Activated gamma-delta T cell (primary cell): ENCODE data around the gene TOMM20.

Experiments
- DNase-seq: peaks from one replicate; lab custom pipeline; 2025; lab: John Stamatoyannopoulos, UW

TOMM20 gene

DNA sequence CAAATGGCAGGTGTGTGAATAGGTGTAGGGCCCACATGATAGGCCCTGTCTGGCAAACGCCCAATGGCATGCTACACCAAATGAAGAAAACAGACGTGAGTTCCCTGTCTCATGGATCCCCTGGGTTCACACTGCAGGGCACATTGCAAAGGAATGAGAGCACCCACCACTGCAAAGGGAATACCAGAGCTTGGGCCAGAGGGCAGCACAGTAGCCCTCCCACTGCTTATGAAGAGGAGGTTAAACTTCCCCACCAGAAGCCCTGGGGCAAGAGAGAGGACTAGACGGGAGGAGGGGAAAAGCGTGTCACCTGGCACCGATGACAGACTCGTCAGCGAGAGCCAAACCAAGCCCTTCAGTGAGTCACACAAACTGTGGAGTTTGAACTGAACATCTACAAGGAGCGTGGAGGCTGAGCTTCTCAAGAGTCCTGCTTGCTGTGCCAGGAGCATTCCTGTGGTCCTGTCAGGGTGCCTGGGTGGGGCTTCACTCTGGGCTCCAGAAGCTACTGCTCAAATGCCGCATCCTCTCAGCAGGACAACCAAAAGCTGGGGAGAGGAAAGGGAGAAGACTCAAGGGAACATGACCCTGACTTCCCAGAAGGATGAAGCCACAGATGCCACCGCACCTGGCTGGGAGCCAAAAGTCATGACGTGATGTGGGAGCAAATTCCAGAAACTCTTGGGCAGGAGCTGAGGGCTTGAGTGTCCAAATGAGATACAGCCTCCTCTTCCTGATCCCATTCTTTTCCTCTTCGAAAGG, 61.1 kb downstream of the TOMM20 start:
- no peak for DNase-seq

DNA sequence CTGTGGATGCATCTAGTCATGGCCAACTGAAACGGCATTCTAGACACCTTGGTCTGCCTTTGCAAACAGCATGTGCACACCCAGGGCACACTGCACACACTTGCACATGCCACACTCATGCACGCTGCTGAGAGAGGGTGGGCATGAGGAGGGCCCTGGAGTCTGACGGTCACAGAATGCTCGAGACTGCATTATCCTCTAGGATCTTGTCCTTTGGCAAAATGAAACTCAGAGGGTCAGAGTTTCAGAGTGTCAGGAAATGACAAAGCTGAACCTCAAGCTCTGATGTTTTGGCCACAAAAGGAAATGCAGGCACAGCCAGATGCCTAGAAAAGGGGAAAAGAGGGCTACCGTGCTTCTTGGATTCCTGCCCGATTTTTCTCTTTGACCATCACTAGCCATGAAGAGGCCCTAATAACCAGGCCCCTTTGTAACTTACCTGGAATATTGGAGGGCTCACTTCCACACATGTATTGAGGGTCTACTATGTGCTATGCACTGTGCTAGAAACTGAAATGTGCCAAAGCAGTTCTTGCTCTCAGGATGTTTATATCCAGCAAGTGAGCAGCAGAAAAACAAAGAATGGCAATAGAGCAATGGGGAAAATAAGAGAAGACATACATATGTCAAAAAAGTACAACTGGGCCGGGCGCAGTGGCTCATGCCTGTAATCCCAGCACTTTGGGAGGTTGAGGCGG, 65.4 kb downstream of the TOMM20 start:
- DNase-seq = no peak

DNA sequence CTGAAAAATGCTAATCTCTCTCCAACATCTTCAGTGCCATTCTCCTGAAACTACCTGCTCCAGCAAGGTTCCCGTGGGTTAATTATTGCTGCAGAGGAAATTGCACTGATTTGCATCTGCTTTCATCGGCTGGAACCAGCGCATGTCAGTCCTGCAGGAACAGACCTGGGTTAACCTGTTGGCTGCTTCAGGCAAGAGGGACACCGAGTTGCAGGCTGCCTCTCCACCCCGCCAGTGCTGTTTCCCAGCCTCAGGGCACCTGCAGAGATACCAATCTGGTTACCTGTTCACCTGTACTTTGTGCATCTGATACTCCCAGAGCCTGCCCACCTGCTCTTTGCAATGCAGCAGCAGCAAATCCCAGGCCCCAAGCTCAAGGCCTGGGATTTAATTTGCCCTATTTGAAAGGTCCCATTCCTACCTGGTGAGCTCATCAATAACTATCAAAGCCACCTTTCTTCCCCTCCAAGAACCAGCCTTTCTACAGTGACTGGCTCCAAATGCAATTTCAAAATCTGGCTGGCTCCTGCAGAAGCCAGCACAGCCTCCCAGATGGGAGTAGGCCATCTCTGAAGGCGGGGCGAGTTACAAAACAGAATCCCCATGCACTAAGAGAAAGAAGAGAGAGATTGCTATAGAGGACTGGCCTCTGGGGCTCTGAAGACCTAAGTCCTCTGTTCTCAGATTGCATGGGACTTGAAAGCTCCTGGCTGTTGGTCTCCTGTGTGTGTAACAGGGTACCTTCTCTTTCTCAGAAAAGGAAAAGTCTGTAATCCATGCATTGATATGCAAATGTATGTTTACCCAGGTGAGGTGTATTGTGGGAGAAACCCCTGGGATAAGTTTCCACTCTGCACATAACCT, 67.8 kb downstream of the TOMM20 start:
- DNase-seq = no peak
